HG02610 (cell line): ENCODE results near the gene GNAO1.

Experiments
- ATAC-seq: cut with Tn5 transposase; IDR thresholded peaks from one replicate; pipeline ENCODE4 v1.9.1; 2021; ENCODE audit warnings: mild to moderate bottlenecking, moderate library complexity; ENCODE audit not compliant: unreplicated experiment

GNAO1 gene

DNA sequence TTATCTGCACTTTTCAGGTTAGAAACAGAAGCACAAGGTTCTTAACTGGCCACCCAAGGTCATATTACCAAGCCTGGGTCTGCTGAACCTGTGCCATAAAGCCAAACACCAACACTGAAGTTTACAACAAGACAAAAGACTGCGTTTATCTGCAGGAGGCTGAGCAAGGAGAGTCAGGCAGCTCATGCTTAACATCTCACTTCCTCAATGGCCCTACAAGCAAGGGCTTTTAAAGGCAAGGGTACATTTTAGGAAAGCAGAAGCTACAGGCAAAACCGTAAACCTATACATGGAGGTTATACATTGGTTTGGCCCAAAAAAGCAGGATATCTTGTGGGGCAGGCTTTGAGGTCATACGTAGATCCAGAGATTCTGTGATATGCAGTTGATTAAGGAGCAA is 91.2 kb downstream of the GNAO1 start:
- ATAC-seq: no peak

DNA sequence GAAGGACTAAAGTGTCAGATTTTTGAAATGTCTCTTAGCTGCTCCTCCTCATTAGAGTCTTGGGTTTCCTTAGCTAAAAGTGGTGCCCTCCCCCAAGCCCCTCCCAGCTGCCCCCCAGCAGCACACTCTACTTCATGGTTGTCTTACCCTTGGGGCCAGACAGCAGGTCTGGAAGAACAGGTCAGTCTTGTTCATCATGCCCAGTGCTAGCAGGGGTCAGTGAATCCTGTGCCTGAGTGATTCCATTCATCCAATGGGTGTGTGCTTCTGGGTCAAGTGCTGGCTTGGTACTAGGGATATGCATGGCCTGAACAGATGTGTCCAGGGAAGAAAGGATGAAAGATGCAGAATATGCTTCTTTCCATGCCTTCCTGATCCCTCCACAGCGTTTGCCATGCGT is 93.2 kb downstream of the GNAO1 start:
- no peak for ATAC-seq

DNA sequence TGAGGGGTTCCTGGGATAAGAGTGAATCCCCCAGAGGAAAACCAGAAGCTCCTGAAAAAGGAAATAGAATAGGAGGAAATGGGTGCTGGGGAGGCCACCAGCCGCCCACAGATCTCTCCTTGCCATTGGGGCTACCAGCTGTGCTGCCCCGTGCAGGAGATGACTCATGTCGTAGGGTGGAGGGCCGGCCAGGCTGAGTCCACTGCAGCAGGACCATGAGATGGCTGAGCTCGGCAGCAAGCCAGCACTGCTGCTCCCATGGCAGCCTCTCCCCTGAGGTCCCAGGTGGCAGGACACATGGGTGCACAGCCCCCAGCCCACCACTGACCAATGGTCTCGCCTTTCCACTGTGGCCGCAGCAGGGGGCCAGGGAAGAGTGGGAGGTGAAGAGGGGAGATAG is 95.5 kb downstream of the GNAO1 start:
- no peak for ATAC-seq

DNA sequence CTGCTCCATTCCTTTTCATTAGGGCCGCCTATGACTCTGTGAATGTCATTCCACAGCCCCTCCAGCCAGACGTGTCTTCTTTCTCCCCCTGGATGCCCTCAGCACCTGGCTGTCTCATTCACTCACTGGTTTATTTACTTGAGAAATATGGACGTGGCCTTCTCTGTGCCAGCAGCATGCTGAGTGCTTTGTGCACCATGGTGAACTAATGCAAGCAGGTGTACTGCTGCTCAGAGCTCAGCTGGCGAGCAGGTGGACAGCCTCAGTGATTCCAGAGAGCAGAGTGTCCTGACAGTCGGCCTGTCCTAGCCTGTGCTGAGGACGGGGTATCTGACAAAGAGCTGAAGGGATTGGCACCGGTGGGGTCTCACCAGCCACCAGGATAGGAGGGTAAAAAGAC is 96.7 kb downstream of the GNAO1 start:
- ATAC-seq: no peak

DNA sequence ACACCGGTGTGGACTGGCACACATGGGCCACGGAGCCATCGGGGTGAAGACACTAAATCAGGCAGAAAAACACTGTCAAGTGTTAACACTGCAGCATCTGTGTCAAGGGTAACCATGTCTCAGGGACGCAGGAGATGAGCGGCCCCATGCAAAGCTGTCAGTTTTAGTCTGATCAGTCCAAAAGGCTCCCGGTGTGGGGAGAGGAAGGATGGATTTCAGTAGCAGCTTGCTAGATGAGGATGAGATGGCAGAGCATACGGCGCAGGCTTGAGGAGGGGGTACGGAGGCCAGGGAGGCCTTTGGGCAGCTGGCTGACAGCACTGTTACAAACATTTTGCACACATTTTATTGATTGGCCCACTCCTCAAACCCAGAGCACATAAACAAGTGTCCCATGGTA is 98.1 kb downstream of the GNAO1 start:
- no peak for ATAC-seq

DNA sequence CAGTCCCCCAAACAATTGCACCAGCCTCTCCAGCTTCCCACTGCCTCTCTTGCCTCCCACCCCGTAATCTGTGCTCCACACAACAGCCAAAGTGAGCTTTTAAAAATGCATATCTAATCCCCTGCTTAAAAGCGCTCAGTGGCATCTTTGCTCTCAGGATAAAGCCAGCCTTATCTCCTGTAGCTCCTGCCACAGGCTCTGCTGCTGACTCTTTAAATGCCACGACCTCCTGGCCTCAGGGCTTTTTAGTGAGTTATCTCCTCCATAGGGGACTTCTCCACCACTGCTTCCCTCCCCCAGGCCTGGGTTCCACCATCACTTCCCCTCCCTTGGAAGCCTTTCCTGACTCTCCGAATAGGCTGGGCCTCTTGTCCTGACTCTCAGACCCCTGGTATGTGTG is 98.6 kb downstream of the GNAO1 start:
- ATAC-seq: no peak

DNA sequence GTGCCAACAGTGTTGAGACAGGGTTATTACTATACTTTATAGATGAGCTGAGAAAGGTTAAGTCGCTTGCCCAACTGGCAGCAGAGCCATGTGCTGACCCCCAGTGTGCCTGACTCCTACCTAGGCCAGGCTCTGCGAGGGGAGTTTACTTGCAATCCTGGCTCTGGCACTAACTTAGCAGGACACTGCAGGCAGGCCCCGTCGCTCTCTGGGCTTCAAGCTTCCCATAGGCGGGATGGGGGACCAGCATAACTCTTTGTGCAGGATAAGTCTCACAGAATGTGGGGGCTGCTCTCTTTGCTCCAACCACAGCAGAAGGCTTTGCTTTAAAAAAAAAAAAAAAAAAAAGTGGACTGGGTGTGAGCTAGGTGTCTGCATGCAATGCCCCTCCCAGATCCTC is 102.7 kb downstream of the GNAO1 start:
- no peak for ATAC-seq

DNA sequence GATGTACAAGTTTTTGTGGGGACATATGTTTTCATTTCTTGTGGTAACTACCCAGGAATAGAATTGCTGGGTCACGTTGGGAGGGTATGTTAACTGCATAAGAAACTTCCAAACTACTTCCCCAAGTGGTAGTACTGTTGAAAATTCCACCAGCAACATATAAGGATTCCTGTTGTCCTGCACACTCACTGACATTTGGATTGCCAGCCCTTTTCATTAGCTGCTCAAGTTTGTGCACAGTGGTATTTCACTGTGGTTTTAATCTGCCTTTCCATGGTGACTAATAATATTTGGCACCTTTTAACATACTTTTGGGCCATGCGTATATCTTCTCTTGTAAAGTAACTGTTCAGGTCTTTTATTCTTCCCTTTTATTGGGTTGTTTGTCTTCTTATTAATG is 103.3 kb downstream of the GNAO1 start:
- ATAC-seq: no peak

DNA sequence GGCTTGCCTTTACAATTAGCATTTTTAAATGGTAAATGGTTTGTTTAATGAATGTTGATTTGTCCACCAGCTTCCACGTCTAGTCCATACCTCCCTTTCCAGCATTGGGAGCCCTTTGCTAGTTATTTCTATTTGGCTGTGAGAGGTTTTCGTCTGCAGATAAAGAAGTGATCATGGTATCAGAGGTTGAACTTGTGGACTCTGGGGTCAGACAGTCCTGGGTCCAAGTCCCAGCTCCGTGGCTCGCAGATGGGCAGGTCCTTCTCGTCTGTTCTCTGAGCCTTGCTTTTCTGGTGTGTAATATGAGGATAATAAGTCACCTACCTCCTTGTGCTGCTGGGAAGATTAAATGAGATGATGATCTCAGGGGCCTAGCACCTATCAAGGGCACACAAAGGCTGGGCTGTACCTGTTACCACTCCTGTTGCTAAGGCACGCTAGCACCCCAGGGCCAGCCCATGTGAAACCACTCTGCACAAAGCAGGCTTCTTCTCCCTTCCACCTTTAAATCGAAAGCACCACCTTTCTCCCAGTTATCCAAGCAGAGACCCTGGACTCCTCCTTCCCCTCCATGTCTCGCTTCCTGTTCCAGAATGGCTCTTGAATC is 103.9 kb downstream of the GNAO1 start:
- no peak for ATAC-seq

DNA sequence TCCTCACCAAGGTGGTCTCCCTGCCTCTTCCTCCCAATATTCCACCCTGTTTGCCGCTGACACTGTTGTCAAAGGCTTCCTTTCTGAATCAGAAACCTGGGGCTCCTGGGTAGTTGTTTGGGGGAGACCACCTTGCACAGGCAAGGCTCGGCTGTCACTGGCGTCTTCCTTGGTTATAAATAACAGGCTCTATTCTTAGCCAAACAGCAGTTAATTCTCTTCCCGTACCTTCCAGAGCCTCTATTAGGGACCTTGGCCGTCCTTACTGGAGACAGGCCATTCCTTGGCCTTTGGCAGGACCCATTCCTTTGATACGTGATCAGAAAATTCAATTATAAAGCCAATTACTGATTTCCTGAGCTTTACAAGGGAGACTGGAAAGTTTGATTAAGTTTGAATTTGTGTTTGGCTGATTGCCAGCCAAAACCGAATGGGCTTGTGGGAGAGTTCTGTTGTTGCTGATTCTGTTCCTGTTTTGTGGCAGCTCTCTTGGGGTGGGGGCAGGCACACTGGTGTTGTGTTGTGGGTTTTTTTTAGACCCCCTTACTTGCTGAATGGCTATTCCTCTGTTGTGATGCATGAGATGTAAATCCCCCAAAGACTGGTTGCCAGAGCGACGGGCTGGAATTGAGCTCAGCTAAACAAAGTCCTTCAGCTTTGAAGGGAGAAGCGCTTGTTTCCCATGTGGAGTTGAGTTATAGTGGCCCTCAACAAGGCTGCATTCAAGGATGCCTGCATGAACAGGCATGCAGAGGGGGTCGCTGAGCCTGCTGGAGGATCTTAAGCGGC is 104.6 kb downstream of the GNAO1 start:
- no peak for ATAC-seq

DNA sequence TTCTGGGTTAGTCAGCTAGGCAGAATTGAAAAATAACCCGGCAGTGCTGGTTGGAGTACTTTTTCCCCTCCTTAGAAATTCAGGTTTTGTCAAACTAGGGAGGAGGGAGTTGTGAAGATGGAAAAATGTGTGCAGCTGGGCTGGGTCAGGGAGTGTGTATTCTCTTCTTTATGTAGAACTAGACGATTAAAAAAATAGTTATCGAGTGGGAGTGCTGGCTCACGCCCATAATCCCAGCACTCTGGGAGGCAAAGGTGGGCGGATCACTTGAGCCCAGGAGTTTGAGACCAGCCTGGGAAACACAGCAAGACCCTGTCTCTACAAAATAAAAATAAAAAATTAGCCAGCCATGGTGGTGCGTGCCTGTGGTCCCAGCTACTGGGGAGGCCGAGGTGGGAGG is 106.4 kb downstream of the GNAO1 start:
- no peak for ATAC-seq

DNA sequence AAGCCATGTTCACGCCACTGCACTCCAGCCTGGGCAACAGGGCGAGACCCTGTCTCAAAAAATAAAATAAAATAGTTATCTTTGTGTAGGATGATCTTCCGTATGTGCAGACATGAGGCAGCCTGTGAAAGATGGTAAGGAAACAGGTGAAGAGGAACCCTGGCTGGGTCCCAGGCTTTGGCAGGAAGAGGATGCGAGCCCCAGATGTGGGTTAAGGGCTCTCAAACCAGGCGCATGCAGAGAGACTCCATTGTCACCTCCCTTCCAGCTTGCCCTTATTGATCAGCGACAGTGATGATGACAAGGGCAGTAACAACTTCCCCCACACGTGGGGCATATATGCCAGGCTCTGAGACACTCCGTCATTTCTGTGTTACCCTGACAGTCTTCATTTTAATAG is 106.8 kb downstream of the GNAO1 start:
- ATAC-seq: no peak

DNA sequence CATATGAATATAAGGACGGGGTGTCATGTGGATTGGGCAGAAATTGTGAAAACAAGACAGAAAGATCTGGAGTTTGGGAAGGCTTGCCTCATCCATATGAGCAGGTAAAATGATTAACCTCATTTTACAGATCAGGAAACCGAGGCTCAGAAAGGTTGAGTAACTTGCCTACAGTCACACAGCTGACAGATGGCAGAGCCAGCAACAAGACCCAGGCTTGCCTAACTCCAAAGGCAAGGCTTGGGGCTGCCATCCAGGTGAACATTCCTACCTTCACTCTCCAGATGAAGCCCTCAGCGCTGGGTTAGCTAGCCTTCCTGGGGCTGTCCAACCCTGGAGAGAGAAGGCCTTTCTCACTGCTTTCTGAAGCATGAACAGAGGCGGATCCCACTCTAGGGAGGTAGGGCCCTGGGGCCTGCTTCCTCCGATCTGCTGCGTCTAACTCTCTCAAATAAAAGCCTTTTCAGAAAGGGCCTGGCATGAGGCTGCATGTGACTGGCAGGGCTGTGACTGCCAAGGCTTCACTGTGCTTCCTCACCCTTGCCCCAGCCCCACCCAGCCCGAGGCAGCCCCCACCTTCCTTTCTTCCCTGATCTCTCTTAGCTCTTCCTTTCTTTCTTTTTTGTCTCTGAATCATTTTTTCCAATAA is 107.8 kb downstream of the GNAO1 start:
- ATAC-seq: no peak

DNA sequence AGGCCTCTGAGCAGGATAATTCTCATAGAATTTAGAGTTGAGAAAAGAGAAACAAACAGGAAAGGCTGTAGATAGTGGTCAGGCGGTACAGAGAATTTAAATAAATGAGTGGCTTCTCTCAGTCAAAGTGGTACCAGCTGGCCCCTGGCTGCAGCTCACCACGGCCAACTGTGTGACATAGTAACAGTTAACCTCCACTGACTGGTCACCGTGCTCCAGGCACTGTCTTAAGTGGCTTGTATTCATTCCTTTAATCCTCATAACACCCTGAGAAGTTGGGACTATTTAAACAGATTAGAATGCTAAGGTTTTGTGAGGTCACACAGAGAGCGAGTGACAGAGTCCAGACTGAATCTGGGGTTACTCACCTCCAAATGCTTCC is 108.9 kb downstream of the GNAO1 start:
- ATAC-seq: no peak

DNA sequence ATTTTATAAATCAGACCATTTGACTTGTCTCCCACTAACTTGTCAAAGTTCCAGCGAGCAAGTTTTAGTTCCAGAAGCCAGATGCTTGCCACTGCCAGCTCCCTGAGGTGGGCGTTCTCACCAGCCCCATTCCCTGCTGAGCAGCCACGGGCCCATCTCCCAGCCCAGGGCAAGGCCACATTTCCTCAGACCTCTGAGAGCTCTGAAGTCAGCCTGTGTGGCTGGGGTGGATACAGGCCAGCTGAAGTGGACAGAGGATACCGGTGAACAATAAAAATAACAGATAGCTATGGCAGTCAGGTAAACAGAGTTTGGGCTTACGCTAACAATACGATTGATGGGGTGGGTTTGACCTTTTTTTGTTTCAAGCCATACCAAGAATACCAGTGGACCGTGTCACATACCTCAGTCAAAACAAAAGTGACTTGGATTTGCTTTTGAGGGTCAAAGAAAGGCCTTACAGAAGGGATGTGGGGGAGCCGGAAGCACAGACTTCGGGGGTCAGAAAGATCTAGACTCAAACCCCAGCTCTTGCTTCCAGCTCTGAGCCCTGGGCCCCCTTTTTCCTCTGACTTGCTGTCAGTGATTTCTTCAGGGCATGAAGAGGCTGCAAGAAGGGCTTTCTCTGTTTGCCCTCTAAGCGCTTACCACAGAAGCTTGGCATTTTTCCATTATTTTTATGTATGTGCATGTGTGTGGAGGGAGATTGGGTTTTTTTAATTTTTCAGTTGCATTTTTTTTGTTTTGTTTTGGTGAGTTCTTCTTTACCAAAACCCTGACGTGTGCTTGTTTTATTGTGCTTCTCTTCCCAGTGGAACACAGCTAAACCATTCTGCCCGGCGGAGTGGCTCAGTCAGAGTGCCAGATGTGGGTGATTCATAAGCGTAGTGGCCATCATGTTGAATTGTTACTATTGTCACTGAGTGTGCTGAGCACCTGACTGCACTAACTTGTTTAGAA is 109.9 kb downstream of the GNAO1 start:
- no peak for ATAC-seq

DNA sequence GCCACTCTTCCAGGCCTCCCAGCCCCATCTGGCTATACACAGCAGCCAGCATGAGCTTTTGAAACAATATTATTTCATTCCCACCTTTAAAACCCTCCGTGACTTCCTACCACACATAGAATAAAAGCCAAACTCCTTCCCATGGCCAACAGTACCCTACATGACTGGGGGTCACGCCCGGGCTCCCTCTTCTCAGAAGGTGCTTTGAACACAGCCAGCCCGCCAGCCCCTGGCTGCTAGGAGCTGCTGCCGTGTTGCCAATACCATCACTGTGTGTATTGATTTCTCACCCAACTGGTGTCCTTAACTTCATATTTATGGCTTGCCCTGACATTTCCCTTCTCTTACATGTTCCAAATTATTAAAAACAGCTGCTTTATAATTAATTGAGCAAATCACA is 111.2 kb downstream of the GNAO1 start:
- ATAC-seq: no peak

DNA sequence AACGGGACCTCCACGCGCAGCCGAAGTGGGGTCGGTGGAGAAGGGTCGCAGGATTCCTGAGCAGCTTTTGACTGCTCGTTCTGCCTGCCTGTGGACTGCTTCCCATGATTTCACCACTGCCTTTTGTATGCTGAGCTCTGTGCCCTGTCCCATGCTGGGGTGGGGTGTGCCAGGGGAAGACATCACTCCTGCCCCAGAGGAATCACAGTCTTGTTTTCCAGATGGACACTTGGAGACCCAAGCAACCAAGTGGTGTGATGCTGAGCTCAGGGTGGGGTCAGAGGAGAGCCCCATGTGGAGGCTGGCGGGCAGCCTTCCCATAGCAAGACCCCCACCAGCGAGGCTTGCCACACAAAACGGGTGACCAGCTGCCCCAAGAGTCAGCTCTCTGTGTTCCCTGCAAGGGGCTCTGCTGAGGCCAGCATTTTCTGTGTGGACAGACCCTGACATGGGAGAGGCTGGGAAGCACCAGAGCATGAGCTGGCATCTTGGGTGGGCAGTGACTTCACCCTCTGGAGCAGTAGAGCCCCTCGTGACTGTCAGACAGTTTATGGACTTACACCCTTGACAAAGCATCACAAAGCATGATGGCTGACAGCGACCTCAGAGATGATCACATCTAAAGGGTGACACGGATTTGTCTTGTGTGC is 111.9 kb downstream of the GNAO1 start:
- ATAC-seq: no peak

DNA sequence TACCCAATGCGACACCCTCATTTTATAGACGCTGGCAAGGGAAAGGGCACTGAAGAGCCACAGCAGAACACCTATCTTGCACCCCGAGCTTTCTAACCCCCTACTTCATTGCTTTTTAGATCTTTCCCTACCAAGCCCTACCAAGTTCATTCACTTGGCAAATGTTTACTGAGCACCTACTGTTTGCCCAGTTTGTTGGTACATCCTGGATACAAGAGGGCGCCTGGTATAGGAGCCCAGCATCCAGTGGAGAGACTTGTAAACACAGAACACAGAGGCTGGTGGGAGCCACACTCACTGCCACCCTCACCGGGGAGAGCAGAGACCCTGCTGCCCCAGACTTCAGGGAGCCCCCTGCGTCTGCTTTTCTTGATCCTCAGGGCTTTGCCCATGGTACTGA is 112.6 kb downstream of the GNAO1 start:
- no peak for ATAC-seq

DNA sequence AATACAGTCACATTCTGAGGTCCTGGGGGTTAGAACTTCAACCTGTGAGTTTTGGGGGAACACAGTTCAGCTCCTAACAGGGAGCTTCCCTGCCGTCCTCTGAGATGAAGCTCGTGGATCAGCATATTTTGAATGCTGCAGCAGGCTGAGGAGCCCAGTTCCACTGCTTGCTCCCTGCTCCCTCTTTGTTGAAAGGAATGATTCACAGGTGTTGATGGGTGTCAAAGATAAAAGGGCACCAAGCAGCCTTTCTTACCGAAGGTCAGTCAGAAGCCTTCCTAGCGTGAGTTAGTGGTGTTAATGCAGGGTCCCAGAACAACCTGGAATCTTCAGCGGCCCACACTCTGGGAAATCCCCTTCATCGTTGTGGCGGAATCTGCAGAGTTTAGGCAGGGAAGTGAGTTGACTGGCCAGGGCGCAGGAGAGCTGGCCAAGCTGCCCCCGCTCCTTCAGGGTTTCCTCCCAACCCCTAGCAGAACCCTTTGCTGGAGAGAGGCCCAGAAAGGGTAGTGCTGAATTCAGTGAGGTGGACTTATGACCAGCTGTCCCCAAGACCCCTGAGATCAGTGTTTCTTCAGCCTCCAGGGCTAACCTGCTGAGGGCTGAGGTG is 114.8 kb downstream of the GNAO1 start:
- ATAC-seq: no peak
